Measurements from ENCODE around the gene TRIM41.

TRIM41 gene

DNA sequence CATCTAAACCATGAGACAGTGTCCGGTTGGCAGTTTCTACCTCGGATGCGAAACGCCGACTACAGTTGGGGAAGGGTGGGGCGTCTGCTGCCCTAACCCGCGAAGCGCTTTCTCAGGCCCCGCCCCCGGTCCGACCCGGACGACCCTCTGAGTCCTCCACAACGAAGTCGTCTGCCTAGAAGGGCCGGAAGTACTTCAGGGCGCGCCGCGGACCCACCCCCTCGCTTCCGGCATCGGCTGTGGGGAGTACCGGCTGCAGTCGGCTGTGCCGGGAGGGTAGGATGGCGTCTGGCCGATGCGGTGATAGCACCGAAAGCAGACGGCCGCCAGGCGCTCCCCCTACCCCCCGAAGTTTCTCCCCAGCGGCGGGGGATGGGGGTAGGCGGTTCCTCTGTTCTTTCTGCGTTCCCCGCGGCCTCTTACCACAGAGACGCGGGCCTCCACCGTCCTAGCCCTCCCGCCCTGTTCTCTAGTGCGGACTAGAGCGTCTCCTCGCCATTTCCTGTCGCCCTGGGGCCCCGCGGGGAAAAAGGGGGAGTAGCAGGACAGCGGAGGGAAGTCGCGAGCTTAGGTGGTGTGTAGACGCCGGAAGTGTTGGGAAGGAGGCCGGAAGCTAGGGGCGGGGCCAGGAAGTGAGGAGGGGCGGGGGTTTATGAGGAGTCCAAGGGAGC, at the start of gene TRIM41:
TSS of gene TRIM41 (plus strand) at position 224 of the 671 bp plus-strand sequence. CDS start 719 bp downstream, outside the sequence.
- TF ChIP-seq GATA2 (IDR thresholded peaks at IDR 0.05; ENCODE audit: low read depth, low read length): peak; percentile 14; the same call in 1 of the 2 replicates
- no peak for TF ChIP-seq GATA3 (IDR thresholded peaks at IDR 0.05; ENCODE audit: low read depth, low read length)

DNA sequence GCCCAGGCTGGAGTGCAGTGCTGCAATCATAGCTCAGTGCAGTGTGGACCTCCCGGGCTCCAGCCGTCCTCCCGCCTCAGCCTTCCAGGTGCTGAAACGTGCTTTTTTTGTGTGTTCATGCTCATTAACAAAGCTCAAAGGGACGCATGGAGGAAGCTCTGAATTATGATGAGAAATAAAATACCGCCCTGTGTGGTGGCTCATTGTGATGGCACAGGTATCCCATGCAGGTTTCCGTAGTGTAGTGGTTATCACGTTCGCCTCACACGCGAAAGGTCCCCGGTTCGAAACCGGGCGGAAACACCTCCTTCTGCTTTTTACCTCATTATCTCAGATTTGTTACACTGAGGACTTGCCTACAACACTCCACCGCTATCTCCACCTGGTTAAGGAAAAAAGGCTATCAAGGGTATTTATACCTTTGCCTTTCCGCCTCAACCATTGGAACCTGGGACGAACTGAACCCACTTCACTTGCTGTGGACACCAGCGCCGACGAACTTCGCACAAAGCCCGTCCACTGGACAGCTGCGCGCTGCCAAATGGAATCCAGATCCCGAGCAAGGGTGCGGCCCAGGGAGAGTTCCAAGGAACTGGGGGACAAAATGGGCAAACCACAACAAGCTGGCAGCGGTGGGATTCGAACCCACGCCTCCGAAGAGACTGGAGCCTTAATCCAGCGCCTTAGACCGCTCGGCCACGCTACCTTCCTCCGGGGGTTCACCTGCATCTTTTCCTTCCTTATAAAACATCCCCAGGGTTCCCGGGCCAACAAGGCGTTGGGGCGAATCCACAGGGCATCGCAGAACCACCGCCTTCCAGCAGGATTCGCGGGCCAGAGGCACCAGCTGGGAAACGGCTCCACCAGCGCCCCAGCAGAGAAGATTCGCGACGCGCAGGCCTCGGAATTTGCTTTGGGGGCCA, 49.4 kb upstream of the TRIM41 start:
- TF ChIP-seq GATA2 (IDR thresholded peaks at IDR 0.05; ENCODE audit: low read depth, low read length): no peak
- TF ChIP-seq GATA3 (IDR thresholded peaks at IDR 0.05; ENCODE audit: low read depth, low read length): no peak

DNA sequence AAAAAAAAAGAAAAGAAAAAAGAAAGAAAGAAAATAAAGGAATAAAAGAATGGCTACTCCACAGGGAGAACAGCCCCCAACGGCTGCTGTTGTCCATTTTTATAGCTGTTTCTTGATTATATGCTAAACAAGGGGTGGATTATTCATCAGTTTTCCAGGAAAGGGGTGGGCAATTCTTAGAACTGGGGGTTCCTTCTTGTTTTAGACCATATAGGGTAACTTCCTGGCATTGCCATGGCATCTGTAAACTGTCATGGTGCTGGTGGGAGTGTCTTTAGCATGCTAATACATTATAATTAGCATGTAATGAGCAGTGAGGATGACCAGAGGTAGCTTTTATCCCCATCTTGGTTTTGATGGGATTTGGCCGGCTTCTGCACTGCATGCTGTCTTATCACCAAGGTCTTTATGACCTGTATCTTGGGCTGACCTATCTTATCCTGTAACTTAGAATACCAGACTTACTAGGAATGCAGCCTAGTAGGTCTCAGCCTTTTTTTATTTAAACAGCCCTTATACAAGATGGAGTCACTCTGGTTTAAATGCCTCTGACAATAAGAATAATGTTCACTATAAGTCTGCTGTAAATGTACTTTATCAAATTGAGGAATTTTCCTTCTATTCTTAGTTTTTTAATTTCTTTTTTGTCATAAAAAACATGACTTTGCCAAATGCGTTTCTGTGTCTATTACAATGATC, 46.7 kb upstream of the TRIM41 start:
- TF ChIP-seq GATA3 (IDR thresholded peaks at IDR 0.05; ENCODE audit: low read depth, low read length): no peak
- TF ChIP-seq GATA2 (IDR thresholded peaks at IDR 0.05; ENCODE audit: low read depth, low read length): no peak

DNA sequence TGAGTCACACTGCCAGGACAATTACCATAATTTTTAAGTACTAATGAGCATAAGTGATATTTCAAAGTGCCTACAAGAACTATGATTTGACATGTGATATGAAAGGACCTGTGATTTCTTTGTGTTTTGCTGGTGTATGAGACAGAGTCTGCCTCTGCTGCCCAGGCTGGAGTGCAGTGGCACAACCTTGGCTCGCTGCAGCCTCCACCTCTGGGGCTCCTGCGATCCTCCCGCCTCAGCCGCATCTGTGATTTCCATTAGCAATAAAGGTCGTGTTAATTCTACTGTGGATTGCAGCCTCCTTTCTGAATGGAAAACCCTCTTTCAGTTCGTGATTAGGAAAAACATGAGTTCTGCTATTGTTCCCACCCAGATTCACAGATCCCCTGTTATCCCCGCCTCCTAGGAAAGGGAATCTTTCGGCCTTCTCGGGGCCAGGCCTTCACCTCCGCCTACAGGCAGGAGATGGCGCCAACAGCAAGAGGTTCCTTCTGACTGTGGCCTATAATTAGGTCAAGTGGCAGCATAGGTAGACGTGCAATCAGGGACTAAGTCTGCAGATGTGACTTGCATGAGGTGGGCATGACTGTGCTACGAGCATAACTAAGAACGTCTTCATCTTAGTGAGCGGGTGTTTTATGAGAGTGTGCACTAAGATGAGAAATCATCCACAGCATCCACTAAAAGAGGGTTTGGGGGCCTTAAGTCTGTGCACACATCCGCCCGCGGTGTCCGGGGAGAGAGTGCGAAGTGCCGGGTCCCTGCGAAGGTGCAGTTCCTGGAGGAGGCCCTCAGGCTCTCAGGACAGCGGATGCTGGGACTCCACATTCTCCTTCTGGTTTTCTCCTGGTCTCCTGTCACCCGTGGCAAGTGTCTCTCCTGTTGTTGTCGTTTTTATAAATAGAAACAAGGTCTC, 41.2 kb upstream of the TRIM41 start:
- TF ChIP-seq GATA2 (IDR thresholded peaks at IDR 0.05; ENCODE audit: low read depth, low read length): no peak

DNA sequence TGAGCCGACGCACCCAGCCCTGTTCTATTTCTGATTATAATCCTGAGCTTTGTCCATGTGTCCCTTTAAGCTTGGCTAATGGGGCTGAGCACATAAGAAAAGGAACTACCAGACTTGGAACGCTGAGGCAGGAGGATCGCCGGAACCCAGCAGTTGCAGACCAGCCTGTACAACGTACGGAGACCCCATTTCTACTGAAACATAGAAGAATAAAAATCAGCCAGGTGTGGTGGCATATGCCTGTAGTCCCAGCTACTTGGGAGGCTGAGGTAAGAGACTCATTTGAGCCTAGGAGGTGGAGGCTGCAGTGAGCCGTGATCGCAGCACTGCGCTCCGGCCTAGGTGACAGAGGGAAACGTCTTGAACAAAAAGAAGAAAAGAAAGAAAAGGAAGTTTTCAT, 40.4 kb upstream of the TRIM41 start:
- no peak for TF ChIP-seq GATA3 (IDR thresholded peaks at IDR 0.05; ENCODE audit: low read depth, low read length)
- no peak for TF ChIP-seq GATA2 (IDR thresholded peaks at IDR 0.05; ENCODE audit: low read depth, low read length)

DNA sequence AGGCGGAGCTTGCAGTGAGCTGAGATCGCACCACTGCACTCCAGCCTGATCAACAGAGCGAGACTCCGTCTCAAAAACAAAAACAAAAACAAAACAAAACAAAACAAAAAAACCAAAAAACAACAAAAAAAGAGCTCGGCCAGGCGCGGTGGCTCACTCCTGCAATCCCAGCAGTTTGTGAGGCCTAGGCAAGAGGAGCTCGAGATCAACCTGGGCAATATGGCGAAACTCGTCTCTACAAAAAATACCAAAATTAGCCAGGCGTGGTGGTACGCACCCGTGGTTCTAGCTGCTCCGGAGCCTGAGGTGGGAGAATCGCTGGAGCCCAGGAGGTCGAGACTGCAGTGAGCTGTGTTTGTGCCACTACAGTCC, 38.2 kb upstream of the TRIM41 start:
- TF ChIP-seq GATA3 (IDR thresholded peaks at IDR 0.05; ENCODE audit: low read depth, low read length) (no peak), GATA2 (IDR thresholded peaks at IDR 0.05; ENCODE audit: low read depth, low read length) (no peak)

DNA sequence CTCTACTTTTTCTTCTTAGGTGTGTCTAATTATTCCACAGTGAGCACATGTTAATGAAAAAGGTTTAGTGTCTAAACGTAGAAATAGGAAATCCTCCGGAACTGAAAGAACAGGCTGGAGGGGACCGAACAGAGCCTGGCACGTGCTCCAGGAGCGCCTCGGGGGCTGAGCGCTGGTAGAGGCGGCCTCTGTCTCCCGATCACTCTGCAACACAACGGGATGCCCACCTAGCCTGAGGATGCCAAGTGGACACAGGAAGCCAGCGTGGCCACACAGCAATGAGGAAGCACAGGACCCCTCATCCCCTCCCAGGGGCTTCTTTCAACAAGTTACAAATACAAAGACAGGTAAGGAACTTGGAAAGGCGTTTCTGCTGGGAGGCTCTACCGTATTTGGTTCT, 37.5 kb upstream of the TRIM41 start:
- TF ChIP-seq GATA2 (IDR thresholded peaks at IDR 0.05; ENCODE audit: low read depth, low read length) (no peak), GATA3 (IDR thresholded peaks at IDR 0.05; ENCODE audit: low read depth, low read length) (no peak)

DNA sequence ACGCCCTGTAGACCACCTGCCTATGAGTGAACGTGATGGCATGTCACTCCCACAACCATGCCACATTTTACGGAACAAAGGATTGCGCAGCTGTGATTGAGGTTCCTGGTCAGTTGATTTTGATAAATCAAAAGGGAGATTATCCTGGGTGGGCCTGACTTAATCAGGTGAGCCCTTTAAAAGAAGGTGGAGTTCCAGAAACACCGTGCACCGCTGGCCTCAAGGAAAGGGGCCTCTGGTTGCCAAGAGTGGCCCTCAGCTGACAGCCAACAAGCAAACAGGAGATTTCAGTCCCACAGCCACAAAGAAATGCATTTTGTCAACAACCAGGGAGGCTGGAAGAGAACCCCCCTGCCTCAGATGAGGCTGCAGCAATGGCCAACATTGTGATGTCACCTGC, 37.1 kb upstream of the TRIM41 start:
- no peak for TF ChIP-seq GATA2 (IDR thresholded peaks at IDR 0.05; ENCODE audit: low read depth, low read length)

DNA sequence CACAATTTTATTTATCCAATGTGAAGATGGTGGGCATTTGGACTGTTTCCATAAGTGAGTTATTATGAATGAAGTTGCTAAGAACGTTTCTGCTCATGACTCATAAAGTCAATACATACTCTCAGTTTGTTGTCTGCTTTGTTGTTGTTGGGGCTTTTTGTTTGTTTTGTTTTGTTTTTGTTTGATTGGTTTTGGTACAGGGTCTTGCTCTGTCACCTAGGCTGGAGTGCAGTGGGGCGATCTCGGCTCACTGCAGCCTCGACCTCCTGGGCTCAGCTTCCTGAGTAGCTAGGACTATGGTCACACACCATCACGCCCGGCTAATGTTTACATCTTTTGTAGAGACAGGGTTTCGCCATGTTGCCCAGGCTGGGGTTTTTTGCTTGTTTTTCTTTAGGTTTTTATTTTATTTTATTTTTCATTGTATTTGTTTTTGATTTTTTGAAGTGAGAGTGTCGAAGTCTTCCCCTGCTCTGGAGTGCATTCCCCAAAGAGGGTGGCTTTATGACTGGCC, 36.0 kb upstream of the TRIM41 start:
- TF ChIP-seq GATA3 (IDR thresholded peaks at IDR 0.05; ENCODE audit: low read depth, low read length) (no peak), GATA2 (IDR thresholded peaks at IDR 0.05; ENCODE audit: low read depth, low read length) (no peak)

DNA sequence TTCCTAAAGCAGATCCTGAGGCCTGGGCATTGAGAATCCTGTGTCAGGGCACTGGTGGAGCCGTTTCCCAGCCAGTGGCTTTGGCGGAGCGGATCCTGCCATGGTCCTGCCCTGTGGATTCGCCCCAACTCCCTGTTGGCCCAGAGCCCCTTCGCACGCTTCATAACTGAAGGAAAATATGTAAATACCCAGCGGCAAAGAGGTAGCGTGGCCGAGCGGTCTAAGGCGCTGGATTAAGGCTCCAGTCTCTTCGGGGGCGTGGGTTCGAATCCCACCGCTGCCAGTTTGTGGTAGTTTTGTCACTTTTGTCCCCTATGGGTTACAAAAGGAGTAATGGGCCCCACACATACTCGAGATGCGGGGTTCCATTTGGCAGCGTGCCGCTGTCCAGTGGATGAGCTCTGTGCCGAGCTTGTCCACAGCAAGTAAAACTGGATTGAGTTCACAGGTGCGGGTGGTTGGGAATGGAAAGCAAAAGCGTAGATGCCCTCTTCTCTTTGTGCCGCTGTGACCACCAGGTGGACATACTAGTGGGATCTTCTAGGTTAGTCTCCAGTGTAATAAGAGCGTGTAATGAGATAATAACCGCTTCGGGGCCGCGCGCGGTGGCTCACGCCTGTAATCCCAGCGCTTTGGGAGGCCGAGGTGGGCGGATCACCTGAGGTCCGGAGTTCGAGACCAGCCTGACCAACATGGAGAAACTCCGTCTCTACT, 35.4 kb upstream of the TRIM41 start:
- TF ChIP-seq GATA3 (IDR thresholded peaks at IDR 0.05; ENCODE audit: low read depth, low read length): no peak

DNA sequence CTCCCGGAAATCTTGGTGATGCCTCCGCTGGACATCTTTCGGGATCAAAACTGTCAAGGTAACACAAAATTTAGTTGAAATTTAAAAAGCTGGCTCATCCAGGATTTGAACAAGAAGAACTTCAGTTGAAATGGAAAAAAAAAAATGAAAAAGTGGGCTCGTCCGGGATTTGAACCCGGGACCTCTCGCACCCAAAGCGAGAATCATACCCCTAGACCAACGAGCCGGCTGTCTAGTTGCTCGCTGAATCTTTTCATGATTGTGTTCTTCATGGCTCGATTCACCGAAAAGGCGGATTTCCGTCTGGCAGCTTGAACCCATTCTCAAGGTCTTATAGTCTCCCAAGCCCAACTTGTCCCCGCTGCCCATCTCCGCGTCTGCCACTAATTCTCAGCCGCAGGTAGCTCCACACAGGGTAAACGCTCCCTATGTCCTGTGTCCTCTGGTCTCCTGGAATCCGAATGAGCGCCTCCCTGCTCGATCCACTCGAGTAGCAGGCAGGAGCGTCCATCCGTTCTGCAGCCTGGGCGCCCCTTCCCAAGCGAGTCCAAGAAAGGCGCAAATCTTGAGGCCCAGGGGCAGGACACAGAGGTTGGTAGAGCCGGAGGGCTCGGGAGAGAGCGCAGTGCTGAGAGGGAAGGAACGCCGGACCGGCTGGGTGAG, 34.2 kb upstream of the TRIM41 start:
- TF ChIP-seq GATA3 (IDR thresholded peaks at IDR 0.05; ENCODE audit: low read depth, low read length) (no peak), GATA2 (IDR thresholded peaks at IDR 0.05; ENCODE audit: low read depth, low read length) (no peak)

DNA sequence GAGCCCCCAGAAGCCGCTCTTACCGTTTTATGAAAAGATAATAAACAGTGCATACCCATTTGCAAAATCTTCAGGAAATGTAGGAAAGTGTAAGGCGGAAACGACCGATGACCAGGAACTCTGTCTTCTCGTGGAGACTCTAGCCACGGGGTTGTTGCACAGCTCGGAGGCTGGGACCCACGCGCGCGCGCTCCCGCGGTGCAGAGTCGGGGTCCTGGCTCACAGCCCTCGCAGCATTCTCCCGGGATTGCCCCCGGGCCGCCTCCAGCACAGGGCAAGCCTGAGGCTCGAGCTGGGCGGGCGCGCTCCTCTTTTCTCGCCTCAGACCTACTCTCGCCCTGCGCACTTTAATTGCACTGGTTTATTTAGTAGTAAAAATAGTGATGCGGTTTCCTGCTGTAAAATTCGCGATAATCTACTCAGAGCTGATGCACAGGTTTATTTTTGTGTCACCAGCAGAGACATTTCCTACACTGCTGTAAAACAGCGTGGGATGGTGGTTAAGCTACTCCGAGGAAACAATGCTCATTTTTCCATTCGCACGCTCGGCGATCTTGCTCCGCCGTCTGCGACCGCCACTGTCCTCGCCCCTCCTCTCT, 33.6 kb upstream of the TRIM41 start:
- TF ChIP-seq GATA2 (IDR thresholded peaks at IDR 0.05; ENCODE audit: low read depth, low read length) (no peak), GATA3 (IDR thresholded peaks at IDR 0.05; ENCODE audit: low read depth, low read length) (no peak)

All from SH-SY5Y (cell line).